ENCODE data around the gene ACBD3. TPM values are rescaled to one million over a fixed set of nuclear protein-coding genes. Genes with fewer than 3 reads are reported as not detected.
"Not testable (repeated sequence)": the region's sequence is repeated elsewhere in the genome, so short reads cannot be mapped to it uniquely, and the experiment has no call there.

The ACBD3 gene
- total RNA-seq, 2 experiments from 2014 or later = 19.7 to 20.2 TPM

DNA sequence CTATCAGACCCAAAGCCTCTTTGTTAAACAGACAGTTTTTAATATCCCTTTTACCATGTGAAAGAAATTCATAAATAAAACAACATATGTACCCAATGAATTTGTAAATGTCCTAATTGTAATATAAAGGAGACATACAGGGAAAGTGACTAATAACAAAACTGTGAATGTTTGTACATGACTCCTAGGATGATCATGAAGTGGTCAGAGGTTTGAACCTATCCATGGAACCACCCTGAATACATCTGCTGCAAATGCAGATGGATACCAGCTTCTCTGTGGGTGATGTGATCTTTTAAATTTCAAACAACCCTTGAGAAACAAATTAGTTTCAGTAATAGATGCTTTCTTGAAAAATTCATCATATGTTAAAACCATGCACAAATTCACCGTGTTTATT is 16.7 kb upstream of the ACBD3 start:
- CTCF ChIA-PET = interaction anchor here (2.8 kb wide), 1 partner anchor 78 kb away, joined by 13 read pairs; no protein-coding TSS in a partner anchor
- POLR2A ChIA-PET = no interaction called here

DNA sequence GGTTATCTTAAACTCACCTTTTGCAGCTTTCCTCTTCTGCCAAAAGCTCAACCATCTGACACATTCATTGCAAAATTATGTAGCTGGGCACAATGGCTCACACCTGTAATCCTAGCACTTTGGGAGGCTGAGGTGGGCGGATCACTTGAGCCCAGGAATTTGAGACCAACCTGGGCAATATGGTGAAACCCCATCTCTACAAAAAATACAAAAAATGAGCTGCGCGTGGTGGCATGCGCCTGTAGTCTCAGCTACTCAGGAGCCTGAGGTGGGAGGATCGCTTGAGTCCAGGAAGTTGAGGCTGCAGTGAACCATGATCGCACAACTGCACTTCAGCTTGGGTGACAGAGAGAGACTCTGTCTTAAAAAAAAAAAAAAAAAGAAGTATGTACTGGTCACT is 16.1 kb upstream of the ACBD3 start:
- POLR2A ChIA-PET = not testable (repeated sequence)

DNA sequence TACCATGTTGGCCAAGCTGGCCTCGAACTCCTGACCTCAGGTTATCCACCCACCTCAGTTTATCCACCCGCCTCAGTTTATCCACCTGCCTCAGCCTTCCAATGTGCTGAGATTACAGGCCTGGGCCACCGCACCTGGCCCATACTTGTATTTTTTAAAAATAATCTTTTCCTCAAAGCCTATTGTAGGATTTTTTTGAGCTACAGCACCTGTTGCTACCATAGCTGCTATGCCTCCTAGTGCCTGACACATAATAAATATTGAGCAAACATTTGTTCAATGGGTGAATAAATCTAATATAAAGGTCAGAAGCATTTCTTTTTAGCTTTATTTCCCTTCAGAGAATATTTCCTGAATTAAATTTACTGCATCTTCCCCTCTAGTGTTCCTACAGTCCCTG is 15.7 kb upstream of the ACBD3 start:
- CTCF ChIA-PET = interaction anchor here (2.8 kb wide), 1 partner anchor 77 kb away, joined by 13 read pairs; no protein-coding TSS in a partner anchor
- POLR2A ChIA-PET = interaction anchor here (0.6 kb wide), 1 partner anchor 92 kb away, joined by 5 read pairs; no protein-coding TSS in a partner anchor

More for the DNA sequence above, 16.1 kb upstream of the ACBD3 start:
- CTCF ChIA-PET = interaction anchor here (2.8 kb wide), 1 partner anchor 77 kb away, joined by 13 read pairs; no protein-coding TSS in a partner anchor

DNA sequence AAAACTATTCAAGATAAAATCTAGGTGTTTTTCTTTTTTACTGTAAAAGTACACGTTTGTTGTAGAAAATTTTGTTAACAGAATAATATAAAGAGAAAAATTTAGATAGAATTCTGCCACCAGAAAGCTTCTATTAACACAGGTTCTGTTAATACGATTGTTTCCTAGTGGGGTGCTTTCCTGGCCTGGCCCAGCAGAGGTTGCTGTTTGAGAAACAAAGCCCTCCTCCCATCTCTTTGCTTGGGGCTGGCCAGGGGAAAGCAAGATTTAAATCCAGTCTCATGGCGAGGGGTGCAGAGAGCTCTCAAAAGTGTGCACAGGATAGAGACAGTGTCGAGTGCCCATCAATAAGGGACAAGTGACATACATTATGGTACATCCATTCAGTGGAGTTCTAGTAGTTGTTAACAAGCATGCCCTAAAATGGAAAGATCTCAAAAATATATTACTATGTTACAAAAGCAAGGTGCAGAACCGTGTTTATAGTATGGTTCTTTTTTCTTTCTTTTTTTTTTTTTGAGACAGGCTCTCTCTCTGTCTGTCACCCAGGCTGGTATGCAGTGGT is 14.6 kb upstream of the ACBD3 start:
- POLR2A ChIA-PET = interaction anchor here (0.5 kb wide), 1 partner anchor 67 kb away, joined by 3 read pairs; no protein-coding TSS in a partner anchor
- CTCF ChIA-PET = interaction anchor here (0.8 to 2.8 kb wide), 4 partner anchors 17 to 179 kb away, joined by 3 to 13 read pairs (median 3); no protein-coding TSS in a partner anchor

DNA sequence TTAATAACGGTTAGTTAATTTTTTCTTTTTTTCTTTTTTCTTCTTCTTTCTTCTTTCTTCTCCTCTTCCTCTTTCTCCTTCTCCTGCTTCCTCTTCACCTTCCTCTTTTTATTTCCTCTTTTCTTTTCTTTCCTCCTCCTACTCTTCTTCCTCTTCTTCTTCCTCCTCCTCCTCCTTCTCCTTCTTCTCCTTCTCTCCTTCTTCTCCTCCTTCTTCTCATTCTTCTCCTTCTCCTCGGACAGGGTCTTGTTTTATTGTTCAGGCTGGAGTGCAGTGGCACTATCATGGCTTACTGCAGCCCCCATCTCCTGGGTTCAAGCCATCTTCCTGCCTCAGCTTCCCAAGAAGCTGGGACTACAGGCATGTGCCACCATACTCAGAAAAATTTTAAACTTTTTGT is 13.4 kb upstream of the ACBD3 start:
- ChIA-PET CTCF (interaction anchor here (0.8 to 0.9 kb wide), 2 partner anchors 137 to 181 kb away, joined by 3 read pairs; no protein-coding TSS in a partner anchor), POLR2A (no interaction called here)

DNA sequence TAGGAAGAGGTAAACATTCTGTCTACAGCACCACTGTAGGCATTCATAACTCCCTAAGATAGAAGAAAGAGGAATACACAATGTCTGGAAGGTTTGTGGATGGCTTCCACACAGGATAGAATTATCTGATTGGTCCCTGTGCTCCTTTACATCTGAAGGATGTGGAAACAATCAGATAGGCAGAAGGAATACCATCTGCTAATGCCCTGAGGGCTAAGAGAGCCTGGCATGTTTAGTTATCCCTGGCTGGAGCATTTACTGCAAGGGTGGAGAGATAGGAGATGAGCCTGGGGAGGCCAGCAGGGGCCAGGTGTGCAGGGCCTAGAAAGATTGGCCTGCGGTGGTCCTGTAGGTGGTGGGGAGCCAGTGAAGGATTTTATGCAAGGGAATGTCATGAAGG is 8.6 kb upstream of the ACBD3 start:
- ChIA-PET POLR2A (no interaction called here), CTCF (interaction anchor here (1.2 to 2.3 kb wide), 3 partner anchors 67 to 72 kb away, joined by 3 to 12 read pairs (median 6); no protein-coding TSS in a partner anchor)

DNA sequence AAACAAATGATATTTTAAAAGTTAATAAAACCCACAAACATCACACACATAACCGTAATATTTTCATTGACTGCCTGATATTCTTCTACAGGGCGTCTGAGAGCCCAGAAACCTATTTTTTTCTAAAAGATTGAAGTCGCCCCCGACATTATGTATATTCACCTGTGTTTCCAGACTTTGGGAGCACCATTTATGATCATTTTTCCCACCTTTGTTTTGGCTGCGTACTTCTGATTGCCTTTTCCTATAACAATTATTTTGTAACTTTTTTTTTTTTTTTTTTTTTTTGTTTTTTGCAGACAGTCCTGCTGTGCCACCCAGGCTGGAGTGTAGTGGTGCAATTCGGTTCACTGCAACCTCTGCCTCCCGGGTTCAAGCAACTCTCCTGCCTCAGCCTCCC is 839 bp upstream of the ACBD3 start:
- CTCF ChIA-PET = interaction anchor here (1.0 kb wide), 1 partner anchor 62 kb away, joined by 5 read pairs; no protein-coding TSS in a partner anchor
- POLR2A ChIA-PET = interaction anchor here (1.1 kb wide), 1 partner anchor 10 kb away, joined by 3 read pairs; no protein-coding TSS in a partner anchor

DNA sequence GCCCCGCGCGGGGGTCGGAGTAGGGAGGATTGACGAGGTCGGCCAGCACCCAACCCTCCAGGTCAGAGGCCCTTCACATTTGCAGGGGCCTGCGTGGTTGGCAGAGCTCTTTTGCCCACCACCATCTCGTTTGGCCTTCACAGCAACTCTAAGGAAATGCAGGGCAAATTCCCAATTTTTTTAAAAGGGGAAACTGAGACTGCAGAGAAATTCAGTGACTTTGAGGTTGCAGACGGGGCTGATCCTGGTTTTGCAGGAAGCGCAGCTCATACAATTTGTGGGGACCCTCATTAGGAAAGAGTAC is 430 bp upstream of the ACBD3 start:
- POLR2A ChIA-PET = interaction anchor here (1.1 kb wide), 1 partner anchor 10 kb away, joined by 3 read pairs; no protein-coding TSS in a partner anchor
- CTCF ChIA-PET = interaction anchor here (1.0 kb wide), 1 partner anchor 62 kb away, joined by 5 read pairs; no protein-coding TSS in a partner anchor

DNA sequence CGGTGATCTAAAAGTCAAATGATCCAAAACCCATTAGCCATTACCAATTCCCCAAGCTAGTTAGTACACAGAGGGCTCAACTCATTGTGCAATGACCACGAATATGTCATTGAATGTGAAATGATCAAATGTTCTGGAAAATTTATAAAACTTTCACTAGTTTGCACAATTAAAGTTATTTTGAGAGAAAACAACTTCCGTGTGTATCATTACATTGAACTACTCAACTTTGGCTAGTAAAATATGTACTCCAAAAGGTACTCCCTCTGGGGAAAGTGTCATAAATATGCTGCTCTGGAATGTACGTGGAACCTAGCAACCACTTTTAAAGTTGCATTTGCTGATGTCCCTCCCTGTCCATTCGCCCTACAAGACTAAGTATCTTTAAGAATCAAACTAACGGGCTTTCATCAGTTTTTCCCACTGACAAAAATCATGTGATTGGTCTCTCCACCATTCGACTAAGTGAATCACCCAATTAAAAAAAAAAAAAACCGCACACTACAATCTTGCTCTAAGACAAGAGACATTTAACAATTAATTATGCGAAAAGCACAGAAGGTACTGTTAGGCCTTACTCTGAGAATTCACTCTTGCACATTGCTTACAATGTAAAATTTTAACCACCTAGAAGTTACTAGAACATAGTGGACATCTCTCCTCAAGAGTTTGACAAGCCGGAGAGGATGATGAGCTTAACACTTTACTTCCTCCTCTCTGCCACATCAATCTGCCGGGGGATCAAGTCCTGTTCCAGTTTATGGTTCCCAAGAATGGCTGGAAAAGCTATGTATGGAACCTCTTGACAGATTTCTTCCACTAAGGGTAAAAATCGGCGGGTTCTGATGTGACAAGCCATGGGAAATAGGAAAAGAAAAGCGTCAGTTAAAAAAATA is 1.2 kb downstream of the ACBD3 start:
- POLR2A ChIA-PET = no interaction called here
- CTCF ChIA-PET = interaction anchor here (0.6 to 0.8 kb wide), 3 partner anchors 11 to 62 kb away, joined by 3 read pairs; no protein-coding TSS in a partner anchor

DNA sequence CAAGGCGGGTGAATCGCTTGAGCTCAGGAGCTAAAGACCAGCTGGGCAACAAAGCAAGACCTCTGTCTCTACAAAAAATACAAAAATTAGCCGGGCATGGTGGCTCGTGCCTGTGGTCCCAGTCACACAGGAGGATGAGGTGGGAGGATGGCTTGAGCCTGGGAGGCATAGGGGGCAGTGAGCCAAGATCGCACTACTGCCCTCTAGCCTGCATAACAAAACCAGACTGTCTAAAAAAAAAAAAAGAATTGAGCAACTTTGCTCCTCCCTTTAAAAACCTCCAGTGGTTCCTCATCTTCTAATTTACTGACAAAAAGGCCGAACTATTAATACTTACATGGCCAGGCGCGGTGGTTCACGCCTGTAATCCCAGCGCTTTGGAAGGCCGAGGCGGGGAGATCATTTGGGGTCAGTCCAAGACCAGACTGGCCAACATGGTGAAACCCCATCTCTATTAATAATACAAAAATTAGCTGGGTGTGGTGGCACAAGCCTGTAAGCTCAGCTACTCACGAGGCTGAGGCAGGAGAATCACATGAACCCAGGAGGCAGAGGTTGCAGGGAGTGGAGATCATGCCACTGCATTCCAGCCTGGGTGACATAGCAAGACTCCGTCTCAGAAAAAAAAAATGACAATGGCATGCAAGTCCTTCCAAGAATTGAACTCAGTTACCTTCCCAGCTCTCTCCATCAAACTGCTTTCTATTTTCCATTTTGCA is 4.4 kb downstream of the ACBD3 start:
- ChIA-PET CTCF (interaction anchor here (0.6 to 2.0 kb wide), 2 partner anchors 57 to 152 kb away, joined by 3 to 7 read pairs; no protein-coding TSS in a partner anchor), POLR2A (no interaction called here)

DNA sequence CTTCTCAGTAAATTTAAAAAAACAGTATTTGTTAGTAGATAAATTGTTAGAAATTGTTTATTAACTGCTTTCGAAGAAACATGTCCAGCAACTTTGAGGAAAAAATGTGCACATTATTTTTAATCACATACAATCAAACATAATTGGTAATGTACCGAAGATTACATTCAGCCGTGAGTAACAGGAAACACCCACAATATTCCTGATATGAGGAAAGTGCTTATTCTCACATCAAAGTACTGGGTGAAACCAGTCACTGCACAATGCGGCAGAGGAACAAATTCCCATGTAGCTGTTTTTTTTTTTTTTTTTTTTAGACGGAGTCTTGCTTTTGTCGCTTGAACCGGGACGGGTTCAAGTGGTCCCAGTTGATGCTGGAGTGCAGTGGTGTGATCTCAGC is 9.7 kb downstream of the ACBD3 start:
- ChIA-PET POLR2A (interaction anchor here (0.6 kb wide), 4 partner anchors 47 to 385 kb away, joined by 3 to 7 read pairs (median 4); partner anchors contain the start of gene SDE2), CTCF (interaction anchor here (0.6 kb wide), 1 partner anchor 55 kb away, joined by 3 read pairs; no protein-coding TSS in a partner anchor)

DNA sequence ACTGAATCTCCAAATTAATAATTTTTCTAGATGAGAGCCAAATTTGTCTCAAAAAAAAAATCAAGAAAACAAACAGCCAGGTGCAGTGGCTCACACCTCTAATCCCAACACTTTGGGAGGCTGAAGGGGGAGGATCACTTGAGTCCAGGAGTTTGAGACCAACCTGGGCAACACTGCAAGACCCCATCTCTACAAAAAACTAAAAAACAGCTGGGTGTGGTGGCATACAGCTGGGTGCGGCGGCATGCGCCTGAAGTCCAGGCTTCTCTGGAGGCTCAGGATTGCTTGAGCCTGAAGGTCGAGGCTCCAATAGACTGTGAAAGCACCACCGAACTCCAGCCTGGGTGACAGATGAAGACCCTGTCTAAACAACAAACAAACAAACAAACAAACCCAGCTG is 14.0 kb downstream of the ACBD3 start:
- CTCF ChIA-PET = interaction anchor here (1.5 kb wide), 1 partner anchor 47 kb away, joined by 4 read pairs; no protein-coding TSS in a partner anchor
- POLR2A ChIA-PET = no interaction called here

DNA sequence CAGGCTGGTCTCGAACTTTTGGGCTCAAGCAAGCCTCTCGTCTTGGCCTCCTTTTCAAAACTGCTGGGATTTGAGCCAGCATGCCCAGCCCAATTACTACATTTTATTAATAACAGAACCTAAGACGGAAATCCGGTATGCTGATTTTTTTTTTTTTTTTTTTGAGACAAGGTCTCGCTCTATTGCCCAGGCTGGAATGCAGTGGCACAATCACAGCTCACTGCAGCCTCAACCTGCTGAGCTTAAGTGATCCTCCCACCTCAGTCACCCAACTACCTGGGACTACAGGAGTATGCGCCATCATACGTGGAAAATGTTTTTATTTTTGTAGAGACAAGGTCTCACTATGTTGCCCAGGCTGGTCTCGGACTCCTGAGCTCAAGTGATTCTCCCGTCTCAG is 20.2 kb downstream of the ACBD3 start:
- CTCF ChIA-PET = no interaction called here

DNA sequence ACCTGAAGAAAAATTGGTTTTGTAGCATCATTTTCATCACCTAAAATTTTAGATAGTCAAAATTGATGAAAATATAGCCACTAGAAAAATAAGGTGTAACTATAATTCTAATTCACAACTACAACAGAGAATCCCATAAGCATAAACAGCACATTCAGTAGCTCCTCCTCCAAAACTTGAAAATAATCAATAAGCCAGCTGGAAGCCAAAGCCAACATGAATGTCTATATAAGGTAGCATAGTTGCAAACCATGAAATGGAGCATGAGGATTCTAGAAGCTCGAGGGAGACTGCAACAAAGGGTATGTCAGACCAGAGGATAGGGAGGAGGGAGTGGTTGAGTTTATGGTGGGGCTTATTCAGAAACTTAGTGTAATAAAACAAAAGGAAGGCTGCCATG is 22.4 kb downstream of the ACBD3 start:
- CTCF ChIA-PET = no interaction called here
- POLR2A ChIA-PET = no interaction called here

More for the DNA sequence above, 20.2 kb downstream of the ACBD3 start:
- POLR2A ChIA-PET = no interaction called here

DNA sequence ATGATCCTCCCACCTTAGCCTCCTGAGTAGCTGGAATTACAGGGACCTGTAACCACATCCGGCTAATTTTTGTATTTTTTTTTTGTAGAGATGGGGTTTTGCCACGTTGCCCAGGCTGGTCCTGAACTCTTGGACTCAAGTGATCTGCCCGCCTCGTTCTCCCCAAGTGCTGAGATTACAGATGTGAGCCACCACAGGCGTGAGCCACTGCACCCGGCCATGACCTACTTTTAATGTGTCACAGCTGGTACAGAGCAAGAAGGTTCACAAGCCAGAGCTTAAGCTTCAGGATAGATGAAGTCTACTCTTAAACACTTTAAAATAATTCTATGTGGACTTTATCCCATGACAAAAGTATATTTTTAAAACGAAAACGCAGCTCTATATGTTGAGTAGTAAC is 23.6 kb downstream of the ACBD3 start:
- POLR2A ChIA-PET = no interaction called here

DNA sequence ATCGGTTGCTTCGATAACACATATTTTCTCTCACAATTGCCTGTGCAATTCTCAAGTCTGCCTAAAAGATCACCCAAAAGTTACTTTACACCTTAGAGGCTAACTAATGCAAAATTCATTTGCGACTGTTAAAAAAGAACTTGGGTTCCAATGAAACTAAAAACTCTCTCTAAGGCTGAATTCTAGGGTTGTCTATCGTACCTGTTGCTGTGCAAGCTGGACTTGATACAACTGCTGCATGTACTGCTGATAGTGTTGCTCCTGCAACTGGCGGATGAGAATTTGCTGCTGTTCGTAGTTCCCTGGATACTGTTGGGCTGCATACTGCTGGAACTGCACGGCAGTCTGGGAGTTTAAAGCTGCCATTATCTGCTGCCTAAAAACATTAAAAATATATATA is 27.6 kb downstream of the ACBD3 start:
- ChIA-PET POLR2A (no interaction called here), CTCF (no interaction called here)

More for the DNA sequence above, 23.6 kb downstream of the ACBD3 start:
- CTCF ChIA-PET = no interaction called here

DNA sequence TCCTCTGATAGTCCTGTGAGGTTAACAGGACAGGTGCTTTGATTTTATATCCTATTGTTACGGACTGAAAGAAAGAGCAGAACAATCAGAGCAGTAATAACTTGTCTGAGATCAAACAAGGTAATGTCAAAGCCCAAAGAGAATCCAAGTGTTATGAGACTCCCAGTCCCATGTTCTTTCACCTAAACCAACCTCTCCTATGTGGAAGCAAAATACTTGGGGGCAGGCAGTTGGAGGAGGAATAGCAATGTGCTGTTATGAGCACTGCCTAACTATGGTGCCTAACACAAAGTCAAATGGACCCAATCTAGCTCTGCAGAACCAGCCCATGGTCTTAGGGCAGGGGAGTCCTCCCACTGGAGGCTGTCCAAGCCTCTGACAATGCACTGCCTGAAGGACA is 28.1 kb downstream of the ACBD3 start:
- POLR2A ChIA-PET = no interaction called here
- CTCF ChIA-PET = no interaction called here

DNA sequence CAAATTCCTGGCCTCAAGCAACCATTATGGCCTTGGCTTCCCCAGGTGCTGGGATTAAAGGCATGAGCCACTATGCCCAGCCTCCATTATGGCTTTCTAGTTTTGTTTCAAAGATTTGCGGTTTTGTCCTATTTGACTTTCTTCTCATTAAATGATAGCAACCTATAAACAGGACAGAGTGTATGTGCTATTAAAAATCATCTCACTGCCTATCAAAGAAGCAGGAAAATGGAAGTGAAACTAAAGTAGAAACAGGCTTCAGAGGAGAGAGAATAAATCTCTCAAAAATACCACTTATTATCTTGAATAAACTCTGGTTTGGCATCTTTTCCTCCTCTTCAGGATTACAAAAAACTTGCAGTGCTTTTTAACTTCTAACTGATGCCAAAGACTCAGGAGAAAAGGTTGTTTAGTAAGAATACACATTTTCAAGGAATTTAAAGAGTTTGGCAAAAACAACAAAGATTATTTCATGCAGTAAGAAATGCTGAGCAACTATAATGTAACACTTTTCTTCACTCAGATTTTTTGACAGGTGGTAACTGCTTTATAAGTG is 28.7 kb downstream of the ACBD3 start:
- CTCF ChIA-PET = no interaction called here
- POLR2A ChIA-PET = no interaction called here

DNA sequence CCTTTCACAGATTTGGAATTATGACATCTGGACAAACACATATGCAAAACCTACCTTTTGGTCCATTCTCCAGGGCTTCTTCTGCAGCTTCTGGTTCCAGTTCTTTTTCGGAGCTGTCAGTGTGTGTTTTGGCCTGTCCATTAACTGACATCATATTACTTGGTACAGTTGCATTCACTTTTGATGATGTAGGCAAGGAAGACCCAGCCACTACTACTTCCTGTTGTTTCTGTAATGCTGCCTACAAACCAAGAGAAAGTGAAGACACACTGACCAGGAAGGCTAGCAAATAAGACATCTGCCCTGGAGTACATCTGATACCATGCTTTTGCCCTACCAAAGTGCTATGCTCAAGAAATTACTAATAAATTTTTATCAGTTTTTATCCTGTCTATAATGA is 31.9 kb downstream of the ACBD3 start:
- CTCF ChIA-PET = interaction anchor here (1.3 kb wide), 1 partner anchor 43 kb away, joined by 3 read pairs; no protein-coding TSS in a partner anchor

More for the DNA sequence above, 31.9 kb downstream of the ACBD3 start:
- POLR2A ChIA-PET = no interaction called here

All from activated CD8-positive, alpha-beta memory T cell treated with anti-CD3 and anti-CD28 coated beads for 36 hours (primary cell).